NCI-H524 (cell line): ENCODE measurements around the gene SPTA1.
"Not testable (repeated sequence)": the region's sequence is repeated elsewhere in the genome, so short reads cannot be mapped to it uniquely, and the experiment has no call there.

ENCODE experiments used
- DNase-seq, 2 experiments: peaks; one replicate each; lab custom pipeline; 2025; lab: John Stamatoyannopoulos, UW

SPTA1 gene

GRCh38 chr1:158686111-158687009 lies at the start of gene SPTA1:
TSS of gene SPTA1 (minus strand) at chr1:158686715. CDS start at chr1:158686517, 198 bp downstream.
- no peak for DNase-seq

- DNase-seq, result no peak
Measured at GRCh38 chr1:158735848-158736247, 49.3 kb upstream of the SPTA1 start.

GRCh38 chr1:158732524-158732923 lies 46.0 kb upstream of the SPTA1 start:
- no peak for DNase-seq

GRCh38 chr1:158731707-158732106 lies 45.2 kb upstream of the SPTA1 start:
- no peak for DNase-seq

GRCh38 chr1:158730453-158730852 lies 43.9 kb upstream of the SPTA1 start:
- DNase-seq, result no peak

- no peak for DNase-seq
Measured at GRCh38 chr1:158728510-158729225, 42.2 kb upstream of the SPTA1 start.

GRCh38 chr1:158724442-158724841 lies 37.9 kb upstream of the SPTA1 start:
- no peak for DNase-seq

GRCh38 chr1:158720620-158721019 lies 34.1 kb upstream of the SPTA1 start, which contains the start of gene OR6K3:
TSS of gene OR6K3 (minus strand) at chr1:158720720. CDS start at chr1:158718115, 2,605 bp downstream.
- no peak for DNase-seq

- DNase-seq, result no peak
Measured at GRCh38 chr1:158719664-158720063, 33.1 kb upstream of the SPTA1 start.

GRCh38 chr1:158717344-158717743 lies 30.8 kb upstream of the SPTA1 start:
- no peak for DNase-seq

- no peak for DNase-seq
Measured at GRCh38 chr1:158716335-158716734, 29.8 kb upstream of the SPTA1 start.

GRCh38 chr1:158714754-158715153 lies 28.2 kb upstream of the SPTA1 start:
- no peak for DNase-seq

GRCh38 chr1:158711098-158711497 lies 24.6 kb upstream of the SPTA1 start:
- no peak for DNase-seq

GRCh38 chr1:158706096-158706495 lies 19.6 kb upstream of the SPTA1 start:
- DNase-seq, result no peak

GRCh38 chr1:158700552-158700951 lies 14.0 kb upstream of the SPTA1 start, which contains the start of gene OR6K2:
TSS of gene OR6K2 (minus strand) at chr1:158700652. CDS start at chr1:158700652, 0 bp downstream.
- no peak for DNase-seq

GRCh38 chr1:158694596-158694995 lies 8.1 kb upstream of the SPTA1 start:
- DNase-seq, result no peak

- no peak for DNase-seq
Measured at GRCh38 chr1:158692356-158692755, 5.8 kb upstream of the SPTA1 start.

- DNase-seq, result no peak
Measured at GRCh38 chr1:158691907-158692306, 5.4 kb upstream of the SPTA1 start.

GRCh38 chr1:158691149-158691548 lies 4.6 kb upstream of the SPTA1 start:
- not testable (repeated sequence) for DNase-seq

- DNase-seq, result no peak
Measured at GRCh38 chr1:158689875-158690274, 3.4 kb upstream of the SPTA1 start.

- no peak for DNase-seq
Measured at GRCh38 chr1:158689110-158689509, 2.6 kb upstream of the SPTA1 start.

- not testable (repeated sequence) for DNase-seq
Measured at GRCh38 chr1:158688343-158688742, 1.8 kb upstream of the SPTA1 start.

- no peak for DNase-seq
Measured at GRCh38 chr1:158687037-158687436, 522 bp upstream of the SPTA1 start.
